Loucy (cell line): Measurements from ENCODE around the gene GAD2.

Experiments used
- CTCF ChIP-seq: fragments of 200-600 bp; sonication (generic); conservative IDR thresholded peaks from 2 replicates; pipeline ENCODE4 v1.5.1; 2014; ENCODE audit warnings: mild to moderate bottlenecking, antibody characterized with exemption, low read length
- EZH2phosphoT487 ChIP-seq: fragments of 200-600 bp; IDR thresholded peaks from 2 replicates; pipeline ENCODE4 v1.6.1; 2018; ENCODE audit warnings: antibody characterized with exemption, mild to moderate bottlenecking, moderate library complexity, borderline replicate concordance

DNA sequence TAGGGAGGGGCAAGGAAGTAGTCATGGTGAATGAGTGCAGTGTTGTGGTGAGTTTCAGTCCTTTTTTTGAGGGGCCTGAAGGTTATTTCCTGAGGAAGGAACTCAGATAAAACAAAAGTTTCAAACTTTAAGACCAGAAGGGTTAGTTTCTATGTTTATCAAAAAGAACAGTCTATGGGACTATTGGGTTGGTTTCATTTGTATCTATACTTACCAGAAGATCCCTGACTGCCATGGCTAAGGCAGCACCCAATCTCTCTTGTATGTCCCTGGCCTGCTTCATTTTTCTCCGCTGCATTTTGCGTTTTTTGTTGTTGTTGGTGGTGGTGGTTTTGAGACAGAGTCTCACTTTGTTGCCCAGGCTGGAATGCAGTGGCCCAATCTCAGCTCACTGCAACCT, 19.3 kb upstream of the GAD2 start:
- TF ChIP-seq CTCF (no peak), EZH2phosphoT487 (no peak)
